Gastroesophageal sphincter (tissue), 3 donors: ENCODE data around the gene GATC.
A peak's percentile ranks its signal among the peaks of the same experiment; 100 is the strongest.

Experiments
- CTCF ChIP-seq, 4 experiments: fragments of 200-600 bp in 2 of 4; fragments of 450-650 bp in 2 of 4; sonication (generic) in 1 of 4; IDR thresholded peaks; one replicate each; pipeline ENCODE4 v1.5.1; 2017 to 2019; ENCODE audit warnings: antibody characterized with exemption in 4 of 4, mild to moderate bottlenecking in 2 of 4, moderate library complexity in 2 of 4
- EP300 ChIP-seq: sonication (generic); formaldehyde crosslinking; IDR thresholded peaks from one replicate; pipeline ENCODE4 v1.6.1; 2017; ENCODE audit warnings: antibody characterized with exemption, mild to moderate bottlenecking
- POLR2A ChIP-seq, 2 donors: fragments of 450-650 bp; IDR thresholded peaks; one replicate each; pipeline ENCODE4 v1.6.1; 2017; ENCODE audit warnings: antibody characterized with exemption in 2 of 2, mild to moderate bottlenecking in 2 of 2, moderate library complexity in 1 of 2
- POLR2AphosphoS5 ChIP-seq: sonication (generic); formaldehyde crosslinking; IDR thresholded peaks from one replicate; pipeline ENCODE4 v1.6.1; 2017; ENCODE audit warnings: antibody characterized with exemption

DNA sequence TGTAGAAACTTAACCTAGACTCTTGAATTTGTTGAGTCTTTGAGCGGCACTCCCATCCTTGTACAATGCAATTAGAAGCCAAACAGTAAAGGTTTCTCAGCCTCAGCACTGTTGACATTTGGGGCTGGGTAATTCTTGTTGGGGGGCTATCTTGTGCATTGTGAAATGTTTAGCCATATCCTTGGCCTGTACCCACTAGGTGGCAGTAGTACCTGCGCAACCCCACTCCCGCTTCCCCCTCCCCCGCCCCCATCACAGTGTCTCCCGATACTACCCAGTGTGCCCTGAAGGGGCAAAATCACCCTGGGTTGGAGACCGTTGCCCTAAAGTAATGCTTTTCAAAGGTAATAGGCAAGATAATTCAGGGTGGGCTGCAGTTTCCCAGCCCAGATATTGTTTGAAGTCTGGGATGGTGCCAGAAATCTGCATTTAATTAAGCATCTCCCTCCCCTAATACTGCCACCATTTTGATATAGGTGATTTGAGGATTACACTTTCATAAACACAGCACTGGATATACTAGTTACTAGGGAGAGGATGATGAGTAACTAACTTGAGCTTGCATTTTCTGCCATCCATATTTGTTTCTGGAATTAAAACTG lies 6.5 kb upstream of the GATC start:
- TF ChIP-seq CTCF (IDR thresholded peaks at IDR 0.05) (peak in 3 of 4 experiments; percentile 7 to 74 (median 28)), POLR2A (IDR thresholded peaks at IDR 0.05) (no peak), POLR2AphosphoS5 (no peak), EP300 (no peak)
